H9 (cell line): ENCODE results near the gene CIAO1. TPM values are rescaled to one million over a fixed set of nuclear protein-coding genes. Genes with fewer than 3 reads are reported as not detected.
A peak's percentile ranks its signal among the peaks of the same experiment; 100 is the strongest.

ENCODE experiments used
- DNase-seq: peaks from one replicate; pipeline ENCODE4 v3.0.0-alpha.2; 2017
- H2AFZ ChIP-seq: one replicate; pipeline ENCODE4 v1.6.1; 2013; ENCODE audit warnings: mild to moderate bottlenecking, low read length, control low read depth, moderate library complexity
- H2AK5ac ChIP-seq: 2 replicates; pipeline ENCODE4 v1.6.1; 2013; ENCODE audit warnings: low read length, control low read depth, mixed read lengths; ENCODE audit not compliant: insufficient read length
- H2BK120ac ChIP-seq: one replicate; pipeline ENCODE4 v1.6.1; 2013; ENCODE audit warnings: low read depth, mild to moderate bottlenecking, low read length, control low read depth, inconsistent platforms; ENCODE audit not compliant: poor library complexity, severe bottlenecking
- H2BK12ac ChIP-seq: 2 replicates; pipeline ENCODE4 v1.6.1; 2013; ENCODE audit warnings: low read length, control low read depth, mixed read lengths, low read depth; ENCODE audit not compliant: insufficient read length
- H2BK15ac ChIP-seq: 2 replicates; pipeline ENCODE4 v1.6.1; 2013; ENCODE audit warnings: low read depth, low read length, control low read depth
- H2BK20ac ChIP-seq: one replicate; pipeline ENCODE4 v1.6.1; 2013; ENCODE audit warnings: low read depth, mild to moderate bottlenecking, low read length, control low read depth, inconsistent platforms; ENCODE audit not compliant: poor library complexity, severe bottlenecking
- H2BK5ac ChIP-seq: 2 replicates; pipeline ENCODE4 v1.6.1; 2013; ENCODE audit warnings: low read length, control low read depth, mixed read lengths; ENCODE audit not compliant: insufficient read length
- H3K14ac ChIP-seq: 2 replicates; pipeline ENCODE4 v1.6.1; 2013; ENCODE audit warnings: low read length, control low read depth; ENCODE audit not compliant: insufficient read depth
- H3K18ac ChIP-seq: 2 replicates; pipeline ENCODE4 v1.6.1; 2013; ENCODE audit warnings: low read depth, mild to moderate bottlenecking, mixed read lengths, low read length, control low read depth; ENCODE audit not compliant: insufficient read length
- H3K23ac ChIP-seq: 2 replicates; pipeline ENCODE4 v1.6.1; 2013; ENCODE audit warnings: low read length, control low read depth, mixed read lengths, low read depth; ENCODE audit not compliant: insufficient read length
- H3K23me2 ChIP-seq: 2 replicates; pipeline ENCODE4 v1.6.1; 2013; ENCODE audit warnings: low read depth, mild to moderate bottlenecking, mixed read lengths, low read length, control low read depth; ENCODE audit not compliant: insufficient read length, poor library complexity, severe bottlenecking
- H3K27ac ChIP-seq: 2 replicates; pipeline ENCODE4 v1.5.1; 2013; ENCODE audit warnings: low read length, control low read depth, mixed read lengths, low read depth; ENCODE audit not compliant: insufficient read length
- H3K27me3 ChIP-seq: 2 replicates; pipeline ENCODE4 v1.6.1; 2013; ENCODE audit warnings: low read length, control low read depth, inconsistent platforms; ENCODE audit not compliant: insufficient read depth
- H3K4ac ChIP-seq: 2 replicates; pipeline ENCODE4 v1.6.1; 2013; ENCODE audit warnings: low read depth, mild to moderate bottlenecking, control low read depth, inconsistent platforms, low read length, moderate library complexity
- H3K4me1 ChIP-seq: 2 replicates; pipeline ENCODE4 v1.6.1; 2013; ENCODE audit warnings: low read length, control low read depth, inconsistent platforms; ENCODE audit not compliant: insufficient read depth
- H3K4me2 ChIP-seq: 2 replicates; pipeline ENCODE4 v1.6.1; 2013; ENCODE audit warnings: low read length, control low read depth, mixed read lengths; ENCODE audit not compliant: insufficient read length, insufficient read depth
- H3K56ac ChIP-seq: 2 replicates; pipeline ENCODE4 v1.6.1; 2013; ENCODE audit warnings: low read depth, mild to moderate bottlenecking, mixed read lengths, low read length, control low read depth; ENCODE audit not compliant: insufficient read length
- H3K79me1 ChIP-seq: 2 replicates; pipeline ENCODE4 v1.6.1; 2013; ENCODE audit warnings: low read depth, mild to moderate bottlenecking, moderate library complexity, low read length, control low read depth, inconsistent platforms; ENCODE audit not compliant: insufficient read depth, poor library complexity, severe bottlenecking
- H3K79me2 ChIP-seq: 2 replicates; pipeline ENCODE4 v1.6.1; 2013; ENCODE audit warnings: low read length, control low read depth, inconsistent platforms; ENCODE audit not compliant: insufficient read depth
- H3K9ac ChIP-seq: 2 replicates; pipeline ENCODE4 v1.6.1; 2013; ENCODE audit warnings: low read length, control low read depth, mixed read lengths; ENCODE audit not compliant: insufficient read length; ENCODE audit errors: extremely low read depth
- H3K9me3 ChIP-seq: one replicate; pipeline ENCODE4 v1.6.1; 2013; ENCODE audit warnings: low read depth, low read length, inconsistent platforms; ENCODE audit not compliant: control insufficient read depth
- H3T11ph ChIP-seq: one replicate; pipeline ENCODE4 v1.6.1; 2013; ENCODE audit warnings: mild to moderate bottlenecking, low read length, control low read depth, inconsistent platforms
- H4K20me1 ChIP-seq: one replicate; pipeline ENCODE4 v1.6.1; 2013; ENCODE audit not compliant: control insufficient read depth, insufficient read length, insufficient read depth
- H4K5ac ChIP-seq: 2 replicates; pipeline ENCODE4 v1.6.1; 2013; ENCODE audit warnings: low read depth, mild to moderate bottlenecking, mixed read lengths, low read length, control low read depth; ENCODE audit not compliant: insufficient read length
- H4K8ac ChIP-seq: replicated peaks from 2 replicates; pipeline ENCODE4 v1.6.1; 2013; ENCODE audit warnings: low read length, control low read depth, mixed read lengths, low read depth; ENCODE audit not compliant: insufficient read length
- H4K91ac ChIP-seq: 2 replicates; pipeline ENCODE4 v1.6.1; 2013; ENCODE audit warnings: low read depth, mild to moderate bottlenecking, moderate library complexity, mixed read lengths, low read length, control low read depth; ENCODE audit not compliant: insufficient read length
- H3K27ac Mint-ChIP-seq, 3 experiments: 2 replicates in 2 of 3; 3 replicates in 1 of 3; pipeline ENCODE4 v1.8.0; 2020 to 2021; ENCODE audit warnings: mixed read lengths in 3 of 3, mild to moderate bottlenecking in 1 of 3, moderate library complexity in 1 of 3
- H3K27me3 Mint-ChIP-seq: 2 replicates; pipeline ENCODE4 v1.8.0; 2021; ENCODE audit warnings: low read depth, mild to moderate bottlenecking, moderate library complexity, mixed read lengths
- H3K36me3 Mint-ChIP-seq, 3 experiments: 2 replicates in 2 of 3; 3 replicates in 1 of 3; pipeline ENCODE4 v1.8.0; 2020 to 2021; ENCODE audit warnings: low read depth in 3 of 3, mixed read lengths in 3 of 3; ENCODE audit not compliant: insufficient read depth in 1 of 3
- H3K4me1 Mint-ChIP-seq, 2 experiments: 2 replicates each; pipeline ENCODE4 v1.8.0; 2020; ENCODE audit warnings: mixed read lengths in 2 of 2
- H3K4me3 Mint-ChIP-seq, 2 experiments: 2 replicates in 1 of 2; 3 replicates in 1 of 2; pipeline ENCODE4 v1.8.0; 2020 to 2021; ENCODE audit warnings: mild to moderate bottlenecking in 2 of 2, mixed read lengths in 2 of 2, moderate library complexity in 1 of 2
- H3K9me3 Mint-ChIP-seq, 2 experiments: 2 replicates in 1 of 2; 3 replicates in 1 of 2; pipeline ENCODE4 v1.8.0; 2020; ENCODE audit warnings: mild to moderate bottlenecking in 2 of 2, mixed read lengths in 2 of 2, moderate library complexity in 1 of 2
- WGBS: extraction: QIAGEN DNeasy Blood & Tissue Kit; methylation state at CpG from one replicate; pipeline ENCODE4 v1.1.7; 2013; ENCODE audit warnings: missing lambda C conversion rate, low lambda C conversion rate, mixed read lengths; ENCODE audit not compliant: insufficient read length; ENCODE audit errors: extremely low coverage; 5-methylcytosine and 5-hydroxymethylcytosine counted together
- total RNA-seq: library from RNA; stranded (reverse); gene quantifications from 2 replicates; pipeline ENCODE4 v1.2.1, GENCODE V29; 2021
- TF ChIP-seq, protein P1 (sequence below): fragments of 200-600 bp; sonication (generic); conservative IDR thresholded peaks from 3 replicates; pipeline ENCODE4 v1.8.0; 2021; ENCODE audit warnings: antibody characterized with exemption, mild to moderate bottlenecking

CIAO1 gene
- total RNA-seq, 1 experiment from 2014 or later: 67.6 TPM

DNA sequence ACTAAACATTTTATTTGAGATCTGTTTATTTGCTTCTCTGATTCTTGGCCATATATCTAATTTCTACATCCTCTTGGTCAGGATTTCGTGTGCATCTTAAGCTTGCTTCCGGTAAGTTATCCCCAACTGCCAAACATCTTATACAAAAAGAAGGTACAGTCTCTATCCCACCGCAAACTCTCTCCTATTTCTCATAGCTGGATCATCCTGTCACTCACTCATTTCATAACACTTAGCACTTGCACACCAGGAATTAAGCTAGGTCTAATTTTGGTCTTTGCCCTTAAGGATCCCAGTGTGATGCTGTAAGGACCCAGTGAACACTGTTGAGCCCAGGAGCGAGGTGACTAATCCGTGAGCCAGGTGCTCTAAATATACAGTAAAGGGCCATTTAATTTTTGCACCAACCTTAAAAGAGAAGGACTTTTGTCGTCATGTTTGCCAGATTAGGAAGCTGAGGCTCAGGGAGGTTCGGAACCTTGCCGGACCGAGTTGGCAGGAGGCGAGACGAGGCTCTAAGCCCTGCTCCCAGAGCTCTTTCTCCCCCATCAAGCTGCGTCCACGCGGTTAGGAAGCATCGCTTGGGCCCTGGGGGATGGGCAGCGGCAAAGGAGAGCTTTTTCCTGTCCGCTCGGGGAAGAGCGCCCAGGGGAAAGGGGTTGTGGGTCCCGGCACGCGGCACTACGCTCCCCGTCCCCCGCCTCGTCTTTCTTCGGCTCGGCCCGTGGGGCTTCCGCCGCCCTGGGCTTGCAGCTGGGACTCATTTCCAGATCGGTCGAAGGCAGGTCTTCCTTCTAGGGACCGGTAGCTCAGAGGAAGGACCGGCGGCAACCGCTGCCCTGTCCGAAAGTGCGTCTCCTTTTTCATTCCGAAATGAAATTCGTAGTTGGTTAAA is 55.0 kb downstream of the CIAO1 start:
- H3T11ph ChIP-seq: no peak overlapping the region
- no peak overlapping the region for H4K8ac ChIP-seq
- H2BK5ac ChIP-seq: no peak overlapping the region
- H4K91ac ChIP-seq: no peak overlapping the region
- no peak overlapping the region for H3K14ac ChIP-seq
- peak overlapping the region; percentile 39 for H3K18ac ChIP-seq
- H3K9me3 ChIP-seq: no peaks in the 10 kb centered on the region
- H3K9ac ChIP-seq: no peak overlapping the region
- H3K56ac ChIP-seq: no peak overlapping the region
- no peak overlapping the region for H2BK12ac ChIP-seq
- Mint-ChIP-seq H3K9me3 (no peaks in the 10 kb centered on the region; a peak in 1 of 5 replicates), H3K4me1 (peaks cover 18 to 20% of the 10 kb centered on the region in 2 experiments), H3K27me3 (peaks cover 90% of the 10 kb centered on the region), H3K27ac (no peak overlapping the region; a peak in 1 of 7 replicates), H3K4me3 (peak overlapping the region; percentile 75 to 86), H3K36me3 (no peaks in the 10 kb centered on the region)
- H3K4me1 ChIP-seq: no peaks in the 10 kb centered on the region
- no peak overlapping the region for H4K5ac ChIP-seq
- peaks cover 11% of the 10 kb centered on the region for H3K23me2 ChIP-seq
- H2AFZ ChIP-seq: no peak overlapping the region
- TF ChIP-seq, protein P1, sequence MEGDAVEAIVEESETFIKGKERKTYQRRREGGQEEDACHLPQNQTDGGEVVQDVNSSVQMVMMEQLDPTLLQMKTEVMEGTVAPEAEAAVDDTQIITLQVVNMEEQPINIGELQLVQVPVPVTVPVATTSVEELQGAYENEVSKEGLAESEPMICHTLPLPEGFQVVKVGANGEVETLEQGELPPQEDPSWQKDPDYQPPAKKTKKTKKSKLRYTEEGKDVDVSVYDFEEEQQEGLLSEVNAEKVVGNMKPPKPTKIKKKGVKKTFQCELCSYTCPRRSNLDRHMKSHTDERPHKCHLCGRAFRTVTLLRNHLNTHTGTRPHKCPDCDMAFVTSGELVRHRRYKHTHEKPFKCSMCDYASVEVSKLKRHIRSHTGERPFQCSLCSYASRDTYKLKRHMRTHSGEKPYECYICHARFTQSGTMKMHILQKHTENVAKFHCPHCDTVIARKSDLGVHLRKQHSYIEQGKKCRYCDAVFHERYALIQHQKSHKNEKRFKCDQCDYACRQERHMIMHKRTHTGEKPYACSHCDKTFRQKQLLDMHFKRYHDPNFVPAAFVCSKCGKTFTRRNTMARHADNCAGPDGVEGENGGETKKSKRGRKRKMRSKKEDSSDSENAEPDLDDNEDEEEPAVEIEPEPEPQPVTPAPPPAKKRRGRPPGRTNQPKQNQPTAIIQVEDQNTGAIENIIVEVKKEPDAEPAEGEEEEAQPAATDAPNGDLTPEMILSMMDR: no peak
- no peak overlapping the region for H2BK120ac ChIP-seq
- H3K4me2 ChIP-seq: peak overlapping the region; percentile 62
- H2BK20ac ChIP-seq: no peak overlapping the region
- no peaks in the 10 kb centered on the region for H3K79me1 ChIP-seq
- H3K27ac ChIP-seq: no peak overlapping the region
- no peaks in the 10 kb centered on the region for H3K79me2 ChIP-seq
- H3K23ac ChIP-seq: no peak overlapping the region
- DNase-seq: peak; percentile 54
- H2AK5ac ChIP-seq: no peak overlapping the region
- no peak overlapping the region for H2BK15ac ChIP-seq
- no peaks in the 10 kb centered on the region for H4K20me1 ChIP-seq
- peaks cover 17% of the 10 kb centered on the region; the same call in 1 of the 2 replicates for H3K27me3 ChIP-seq
- no peak overlapping the region for H3K4ac ChIP-seq
- no CpG with 5 or more reads among the region's 41 CpGs for WGBS

Other genes starting within 250 kb of the CIAO1 start
- 0.17 TPM in 1 of 2 replicates, not detected in the other for gene GPAT2, start 231.3 kb upstream of the CIAO1 start, total RNA-seq
- gene ADRA2B, start 149.7 kb upstream of the CIAO1 start, total RNA-seq: 2.7 TPM in 2 replicates
- gene ASTL, start 127.7 kb upstream of the CIAO1 start, total RNA-seq: 0.72 and 0.81 TPM in 2 replicates
- 13.5 and 14.9 TPM in 2 replicates for gene DUSP2, start 120.8 kb upstream of the CIAO1 start, total RNA-seq
- gene STARD7, start 57.4 kb upstream of the CIAO1 start, total RNA-seq: 212 and 220 TPM in 2 replicates
- 30.1 and 33.9 TPM in 2 replicates for gene TMEM127, start 228 bp upstream of the CIAO1 start, total RNA-seq
- 215 and 218 TPM in 2 replicates for gene SNRNP200, start 39.3 kb downstream of the CIAO1 start, total RNA-seq
- 16.1 and 16.3 TPM in 2 replicates for gene ITPRIPL1, start 59.1 kb downstream of the CIAO1 start, total RNA-seq
- 52.9 and 55.8 TPM in 2 replicates for gene NCAPH, start 69.5 kb downstream of the CIAO1 start, total RNA-seq
- not detected in 2 replicates for gene NEURL3, start 239.1 kb downstream of the CIAO1 start, total RNA-seq